HUES6 (cell line): Measurements from ENCODE around the gene CKS2.
"Not testable (repeated sequence)": the region's sequence is repeated elsewhere in the genome, so short reads cannot be mapped to it uniquely, and the experiment has no call there.

Source experiments
- H3K27ac ChIP-seq: 2 replicates; pipeline ENCODE4 v1.7.0; 2013; ENCODE audit warnings: low read depth, mild to moderate bottlenecking, low read length, inconsistent platforms
- H3K27me3 ChIP-seq: 2 replicates; pipeline ENCODE4 v1.6.1; 2013; ENCODE audit warnings: low read length; ENCODE audit not compliant: control insufficient read depth, insufficient read depth
- H3K36me3 ChIP-seq: 2 replicates; pipeline ENCODE4 v1.6.1; 2013; ENCODE audit warnings: low read length; ENCODE audit not compliant: control insufficient read depth, insufficient read depth
- H3K4me1 ChIP-seq: 2 replicates; pipeline ENCODE4 v1.6.1; 2013; ENCODE audit warnings: low read length; ENCODE audit not compliant: control insufficient read depth, insufficient read depth
- H3K4me3 ChIP-seq: 2 replicates; pipeline ENCODE4 v1.5.1; 2013; ENCODE audit warnings: low read depth, low read length
- H3K9ac ChIP-seq: one replicate; pipeline ENCODE4 v1.6.1; 2013; ENCODE audit warnings: mild to moderate bottlenecking, low read length
- H3K9me3 ChIP-seq: 2 replicates; pipeline ENCODE4 v1.6.1; 2013; ENCODE audit warnings: low read depth, low read length; ENCODE audit not compliant: control insufficient read depth, insufficient read depth

Gene CKS2

GRCh38 chr9:89284076-89284475, 26.9 kb upstream of the CKS2 start:
- no peak overlapping the region for H3K9ac ChIP-seq
- H3K4me1 ChIP-seq = no peaks in the 10 kb centered on the region
- no peaks in the 10 kb centered on the region for H3K36me3 ChIP-seq
- no peaks in the 10 kb centered on the region for H3K9me3 ChIP-seq
- H3K27ac ChIP-seq = no peak overlapping the region
- H3K4me3 ChIP-seq = no peak overlapping the region
- H3K27me3 ChIP-seq = no peaks in the 10 kb centered on the region

DNA sequence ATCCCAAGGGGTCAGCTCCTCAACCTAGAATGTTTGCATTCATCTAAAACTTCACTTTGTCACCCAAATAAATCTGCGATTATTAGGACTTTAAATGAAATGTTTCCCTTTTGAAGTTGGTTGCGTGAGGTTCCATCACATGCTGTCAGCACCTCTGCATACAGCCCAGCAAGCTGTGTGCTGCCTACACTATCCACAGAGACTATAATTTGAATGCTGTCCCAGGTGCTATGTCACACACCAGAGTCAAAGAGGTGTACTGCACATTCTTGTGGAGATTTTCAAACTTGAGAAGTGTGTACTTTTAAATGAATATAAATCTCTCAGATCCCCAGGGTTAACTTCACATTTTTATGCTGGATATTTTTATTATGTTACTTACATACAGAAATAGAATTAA, 19.3 kb upstream of the CKS2 start:
- no peaks in the 10 kb centered on the region for H3K4me1 ChIP-seq
- no peak overlapping the region for H3K4me3 ChIP-seq
- H3K9ac ChIP-seq = no peak overlapping the region
- H3K27me3 ChIP-seq = no peaks in the 10 kb centered on the region
- no peaks in the 10 kb centered on the region for H3K36me3 ChIP-seq
- H3K27ac ChIP-seq = no peak overlapping the region
- peaks cover 10% of the 10 kb centered on the region for H3K9me3 ChIP-seq

GRCh38 chr9:89293014-89293413, 18.0 kb upstream of the CKS2 start:
- Histone ChIP-seq H3K27ac (no peak overlapping the region), H3K9ac (no peak overlapping the region), H3K27me3 (no peaks in the 10 kb centered on the region), H3K4me3 (no peak overlapping the region), H3K9me3 (peaks cover 12% of the 10 kb centered on the region), H3K4me1 (no peaks in the 10 kb centered on the region), H3K36me3 (no peaks in the 10 kb centered on the region)

DNA sequence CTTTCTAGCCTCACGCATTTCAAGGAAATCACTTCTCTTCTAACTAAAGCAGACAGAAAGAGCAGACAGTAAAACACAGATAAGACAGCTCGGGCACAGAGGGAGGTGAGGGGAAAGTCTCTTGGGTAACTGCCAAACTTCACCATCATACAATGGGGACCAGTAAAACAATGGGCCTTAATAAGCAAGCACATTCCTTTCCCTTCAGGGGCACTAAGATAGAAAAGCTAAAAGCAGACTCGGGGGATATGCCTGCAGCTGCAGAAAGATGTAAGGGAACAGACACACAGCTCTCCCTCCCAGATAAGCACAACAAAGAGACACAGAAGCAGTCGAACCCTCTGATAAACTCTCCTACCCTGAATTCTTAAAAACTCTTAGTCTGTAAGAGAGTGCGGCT, 15.6 kb upstream of the CKS2 start:
- Histone ChIP-seq H3K27ac (no peak overlapping the region), H3K9ac (no peak overlapping the region), H3K4me3 (no peak overlapping the region), H3K9me3 (peaks cover 12% of the 10 kb centered on the region), H3K4me1 (no peaks in the 10 kb centered on the region), H3K27me3 (no peaks in the 10 kb centered on the region), H3K36me3 (no peaks in the 10 kb centered on the region)

- not testable (repeated sequence) for H3K4me1 ChIP-seq, H3K27me3 ChIP-seq, H3K27ac ChIP-seq, H3K9ac ChIP-seq, H3K4me3 ChIP-seq, H3K9me3 ChIP-seq, H3K36me3 ChIP-seq
Observed at GRCh38 chr9:89301996-89302395, 9.0 kb upstream of the CKS2 start.

GRCh38 chr9:89304020-89304833, 6.8 kb upstream of the CKS2 start:
- peaks cover 2% of the 10 kb centered on the region; the same call in 1 of the 2 replicates for H3K4me1 ChIP-seq

DNA sequence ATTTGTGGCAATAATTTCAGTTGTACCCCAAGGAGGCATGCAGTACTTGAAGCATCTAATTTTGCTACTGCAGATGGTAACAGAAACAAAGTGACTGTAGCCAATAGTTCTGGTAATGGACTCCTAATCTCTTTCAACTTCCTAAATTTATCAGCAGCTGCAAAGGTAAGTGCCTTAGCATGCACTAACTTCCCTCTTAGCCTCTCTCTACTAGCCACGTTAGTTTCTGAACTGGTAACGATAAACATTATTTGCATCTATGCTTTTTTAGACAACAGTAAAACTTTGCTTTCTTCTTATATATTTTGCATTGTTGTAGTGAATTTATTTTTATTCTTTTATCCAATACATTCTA, 6.2 kb upstream of the CKS2 start:
- Histone ChIP-seq H3K27ac (no peak overlapping the region), H3K36me3 (no peaks in the 10 kb centered on the region), H3K4me1 (peaks cover 3% of the 10 kb centered on the region; the same call in 1 of the 2 replicates), H3K27me3 (no peaks in the 10 kb centered on the region), H3K9ac (no peak overlapping the region), H3K9me3 (peaks cover 3% of the 10 kb centered on the region; the same call in 1 of the 2 replicates), H3K4me3 (no peak overlapping the region)

More at GRCh38 chr9:89304020-89304833, 6.8 kb upstream of the CKS2 start:
- Histone ChIP-seq H3K4me3 (no peak overlapping the region), H3K27me3 (no peaks in the 10 kb centered on the region), H3K27ac (no peak overlapping the region), H3K36me3 (no peaks in the 10 kb centered on the region), H3K9ac (no peak overlapping the region), H3K9me3 (peaks cover 3% of the 10 kb centered on the region; the same call in 1 of the 2 replicates)

GRCh38 chr9:89305868-89306267, 5.1 kb upstream of the CKS2 start:
- Histone ChIP-seq H3K27me3 (no peaks in the 10 kb centered on the region), H3K4me3 (no peak overlapping the region), H3K4me1 (peaks cover 3% of the 10 kb centered on the region; the same call in 1 of the 2 replicates), H3K9me3 (peaks cover 3% of the 10 kb centered on the region; the same call in 1 of the 2 replicates), H3K27ac (no peak overlapping the region), H3K36me3 (no peaks in the 10 kb centered on the region), H3K9ac (no peak overlapping the region)

- H3K27me3 ChIP-seq = no peaks in the 10 kb centered on the region
- peaks cover 12% of the 10 kb centered on the region for H3K36me3 ChIP-seq
- no peak overlapping the region for H3K4me3 ChIP-seq
- H3K9ac ChIP-seq = no peak overlapping the region
- H3K4me1 ChIP-seq = peaks cover 10% of the 10 kb centered on the region; the same call in 1 of the 2 replicates
- H3K9me3 ChIP-seq = peaks cover 3% of the 10 kb centered on the region; the same call in 1 of the 2 replicates
- no peak overlapping the region for H3K27ac ChIP-seq
Observed at GRCh38 chr9:89309166-89309565, 1.8 kb upstream of the CKS2 start.

GRCh38 chr9:89309608-89310474, 1.2 kb upstream of the CKS2 start:
- Histone ChIP-seq H3K36me3 (peaks cover 19% of the 10 kb centered on the region), H3K4me1 (peaks cover 16% of the 10 kb centered on the region; the same call in 1 of the 2 replicates), H3K4me3 (peak overlapping the region; percentile 76), H3K27ac (peak overlapping the region; percentile 97), H3K27me3 (no peaks in the 10 kb centered on the region), H3K9ac (peak overlapping the region; percentile 92), H3K9me3 (no peaks in the 10 kb centered on the region)
